Keratinocyte (primary cell): ENCODE results near the gene KRTAP2-3. TPM values are rescaled to one million over a fixed set of nuclear protein-coding genes. Genes with fewer than 3 reads are reported as not detected.

Experiments
- DNase-seq: peaks from one replicate; pipeline ENCODE4 v3.0.0-alpha.2; 2011; ENCODE audit warnings: low read depth, missing footprints, low spot score
- FAIRE-seq: peaks from 2 replicates; lab custom pipeline; 2011; peaks lifted over from hg19 to GRCh38; lab: Jason Lieb, UNC
- H2AFZ ChIP-seq: 2 replicates; pipeline ENCODE4 v1.6.0; 2012; ENCODE audit warnings: low read length, control low read depth, inconsistent platforms; ENCODE audit not compliant: control insufficient read depth
- H3K27ac ChIP-seq: 2 replicates; pipeline ENCODE4 v1.5.1; 2011; ENCODE audit warnings: low read length; ENCODE audit not compliant: control insufficient read depth, insufficient read depth
- H3K27me3 ChIP-seq: 3 replicates; pipeline ENCODE4 v1.6.0; 2011; ENCODE audit warnings: low read length; ENCODE audit not compliant: control insufficient read depth, insufficient read depth; ENCODE audit errors: extremely low read depth
- H3K36me3 ChIP-seq, 2 experiments: 2 replicates in 1 of 2; 3 replicates in 1 of 2; pipeline ENCODE4 v1.5.1; 2011; ENCODE audit warnings: low read length in 2 of 2, mild to moderate bottlenecking in 1 of 2; ENCODE audit not compliant: control insufficient read depth in 2 of 2, insufficient read depth in 2 of 2; ENCODE audit errors: extremely low read depth in 1 of 2
- H3K4me1 ChIP-seq: 3 replicates; pipeline ENCODE4 v1.5.1; 2011; ENCODE audit warnings: low read length; ENCODE audit not compliant: control insufficient read depth, insufficient read depth; ENCODE audit errors: extremely low read depth
- H3K4me2 ChIP-seq: 3 replicates; pipeline ENCODE4 v1.6.0; 2011; ENCODE audit warnings: low read depth, low read length; ENCODE audit not compliant: control insufficient read depth, insufficient read depth; ENCODE audit errors: extremely low read depth
- H3K4me3 ChIP-seq, 3 experiments: fragments of 200-600 bp in 1 of 3; sonication (generic) in 1 of 3; 2 replicates in 2 of 3; 3 replicates in 1 of 3; pipeline ENCODE4 v1.5.1; 2011 to 2016; ENCODE audit warnings: low read length in 3 of 3, mild to moderate bottlenecking in 3 of 3, control low read depth in 2 of 3, inconsistent platforms in 1 of 3, low read depth in 1 of 3, mixed read lengths in 1 of 3, mixed run types in 1 of 3, moderate library complexity in 1 of 3; ENCODE audit not compliant: control insufficient read depth in 2 of 3, insufficient read depth in 2 of 3; ENCODE audit errors: extremely low read depth in 1 of 3
- H3K79me2 ChIP-seq: 2 replicates; pipeline ENCODE4 v1.6.0; 2012; ENCODE audit warnings: low read length; ENCODE audit not compliant: control insufficient read depth, insufficient read depth
- H3K9ac ChIP-seq: 3 replicates; pipeline ENCODE4 v1.6.0; 2011; ENCODE audit warnings: low read length; ENCODE audit not compliant: control insufficient read depth, insufficient read depth; ENCODE audit errors: extremely low read depth
- H3K9me1 ChIP-seq: 3 replicates; pipeline ENCODE4 v1.6.0; 2011; ENCODE audit warnings: low read length; ENCODE audit not compliant: control insufficient read depth, insufficient read depth; ENCODE audit errors: extremely low read depth
- H3K9me3 ChIP-seq: 2 replicates; pipeline ENCODE4 v1.5.1; 2012; ENCODE audit warnings: low read depth, low read length; ENCODE audit not compliant: control insufficient read depth
- H4K20me1 ChIP-seq: 3 replicates; pipeline ENCODE4 v1.6.0; 2011; ENCODE audit warnings: low read length; ENCODE audit not compliant: control insufficient read depth, insufficient read depth; ENCODE audit errors: extremely low read depth
- EZH2 ChIP-seq: IDR thresholded peaks from one replicate; pipeline ENCODE4 v1.6.1; 2012; ENCODE audit warnings: inconsistent platforms, mild to moderate bottlenecking, low read length, moderate library complexity
- dilution Hi-C: fragments of 300-500 bp; cut with MboI; formaldehyde crosslinking; loops from one replicate; pipeline ENCODE4 v1.7.0; 2020; ENCODE audit warnings: low sequenced_read_pairs; ENCODE audit not compliant: extremely low pct_ligation_motif_present
- polyA plus RNA-seq, 5 experiments: library from polyadenylated mRNA; depleted of rRNA in 3 of 5; stranded (reverse) in 3 of 5; stranded (forward) in 1 of 5; unstranded in 1 of 5; fragments of >200 nt; gene quantifications; 1 replicate in 1 of 5; 2 replicates in 3 of 5; 3 replicates in 1 of 5; pipeline versions ENCODE4 v1.2.1 to v1.2.3, GENCODE V29; 2011 to 2012; ENCODE audit warnings: missing spikeins in 2 of 5, low read depth in 1 of 5, low replicate concordance in 1 of 5
- TF ChIP-seq, protein P1 (sequence below), 3 experiments: IDR thresholded peaks in 1 of 3; conservative IDR thresholded peaks in 1 of 3; optimal IDR thresholded peaks in 1 of 3; 2 replicates in 2 of 3; 3 replicates in 1 of 3; pipeline versions ENCODE3 to v1.5.1; 2011; ENCODE audit warnings: low read length in 3 of 3, mild to moderate bottlenecking in 3 of 3, moderate library complexity in 2 of 3, control low read depth in 1 of 3, inconsistent platforms in 1 of 3; ENCODE audit not compliant: insufficient read depth in 2 of 3; ENCODE audit errors: extremely low read depth in 1 of 3

The KRTAP2-3 gene
- polyA plus RNA-seq, 1 donor (not counting 4 experiments of a cell fraction or from before 2014, with no cell fraction given), result 8.4 TPM

DNA sequence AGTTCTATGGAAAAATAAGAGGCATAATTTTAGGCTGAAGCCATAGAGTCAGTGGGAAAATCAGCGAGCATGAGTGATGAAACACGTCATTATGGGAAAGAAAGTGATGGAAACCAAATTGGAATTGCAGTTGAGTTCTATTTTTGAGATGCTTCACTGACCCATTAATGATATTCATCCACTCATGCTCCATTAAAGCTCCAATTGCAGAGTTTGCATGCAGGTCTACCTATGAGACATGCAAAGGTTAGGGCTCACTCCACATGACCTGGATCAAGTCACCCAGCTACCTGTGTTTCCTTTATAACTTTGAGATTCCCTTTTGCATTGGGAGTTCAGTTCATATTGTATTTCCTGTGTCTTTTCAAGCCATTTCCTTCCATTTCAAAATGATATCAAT is 13.8 kb upstream of the KRTAP2-3 start:
- Histone ChIP-seq H3K79me2 (no peaks in the 10 kb centered on the region), H3K36me3 (no peaks in the 10 kb centered on the region), H3K4me2 (no peak overlapping the region), H3K27me3 (no peaks in the 10 kb centered on the region), H3K9me3 (no peaks in the 10 kb centered on the region), H4K20me1 (no peaks in the 10 kb centered on the region), H3K4me3 (no peak overlapping the region), H3K9me1 (no peaks in the 10 kb centered on the region), H3K9ac (no peak overlapping the region), H3K27ac (no peak overlapping the region), H3K4me1 (no peaks in the 10 kb centered on the region), H2AFZ (no peak overlapping the region)
- TF ChIP-seq, protein P1, sequence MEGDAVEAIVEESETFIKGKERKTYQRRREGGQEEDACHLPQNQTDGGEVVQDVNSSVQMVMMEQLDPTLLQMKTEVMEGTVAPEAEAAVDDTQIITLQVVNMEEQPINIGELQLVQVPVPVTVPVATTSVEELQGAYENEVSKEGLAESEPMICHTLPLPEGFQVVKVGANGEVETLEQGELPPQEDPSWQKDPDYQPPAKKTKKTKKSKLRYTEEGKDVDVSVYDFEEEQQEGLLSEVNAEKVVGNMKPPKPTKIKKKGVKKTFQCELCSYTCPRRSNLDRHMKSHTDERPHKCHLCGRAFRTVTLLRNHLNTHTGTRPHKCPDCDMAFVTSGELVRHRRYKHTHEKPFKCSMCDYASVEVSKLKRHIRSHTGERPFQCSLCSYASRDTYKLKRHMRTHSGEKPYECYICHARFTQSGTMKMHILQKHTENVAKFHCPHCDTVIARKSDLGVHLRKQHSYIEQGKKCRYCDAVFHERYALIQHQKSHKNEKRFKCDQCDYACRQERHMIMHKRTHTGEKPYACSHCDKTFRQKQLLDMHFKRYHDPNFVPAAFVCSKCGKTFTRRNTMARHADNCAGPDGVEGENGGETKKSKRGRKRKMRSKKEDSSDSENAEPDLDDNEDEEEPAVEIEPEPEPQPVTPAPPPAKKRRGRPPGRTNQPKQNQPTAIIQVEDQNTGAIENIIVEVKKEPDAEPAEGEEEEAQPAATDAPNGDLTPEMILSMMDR (optimal IDR thresholded peaks at IDR 0.05 in 1 of 3, IDR thresholded peaks at IDR 0.05 in 1 of 3, conservative IDR thresholded peaks at IDR 0.05 in 1 of 3; ENCODE audit: extremely low read depth in 1 of 3, insufficient read depth in 2 of 3, low read length in 3 of 3), result no peak
- no peak for TF ChIP-seq EZH2
- dilution Hi-C loops, result no loop called here
- no peak for FAIRE-seq
- no peak for DNase-seq

DNA sequence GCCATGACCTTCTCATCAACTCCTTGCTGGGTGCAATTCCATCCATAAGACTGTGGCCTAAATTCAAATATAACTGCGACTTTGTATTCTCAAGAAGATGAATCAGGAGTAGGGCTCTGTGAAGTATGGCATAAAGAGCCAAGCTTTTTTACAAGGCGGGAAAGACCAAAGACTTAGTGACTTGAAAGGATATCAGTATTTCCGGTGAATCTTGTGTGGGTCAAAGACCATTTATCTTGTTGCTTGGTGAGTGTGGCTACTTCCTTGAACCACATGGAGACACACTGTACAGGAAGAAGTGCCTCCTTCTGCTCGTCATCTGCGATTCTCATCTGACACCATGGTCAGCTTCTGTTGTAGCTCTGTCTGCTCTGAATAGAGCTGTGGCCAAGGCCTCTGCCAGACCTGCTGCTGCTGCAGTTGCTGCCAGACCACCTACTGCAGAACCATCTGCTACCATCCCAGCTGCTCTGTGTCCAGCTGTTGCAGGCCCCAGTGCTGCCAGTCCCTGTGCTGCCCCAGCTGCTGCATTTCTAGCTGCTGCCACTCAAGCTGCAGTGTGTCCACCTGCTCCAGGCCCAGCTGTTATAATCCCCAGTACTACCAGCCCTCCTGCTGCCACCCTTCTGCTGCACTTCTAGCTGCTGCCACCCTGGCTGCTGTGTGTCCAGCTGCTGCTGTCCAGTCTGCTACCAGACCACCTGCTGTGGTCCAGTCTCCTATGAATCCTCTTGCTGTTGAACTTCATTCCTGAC is 11.9 kb upstream of the KRTAP2-3 start:
- Histone ChIP-seq H3K9me3 (no peaks in the 10 kb centered on the region), H3K4me1 (peaks cover 4% of the 10 kb centered on the region), H3K9ac (no peak overlapping the region), H3K9me1 (no peaks in the 10 kb centered on the region), H2AFZ (no peak overlapping the region), H3K27ac (no peak overlapping the region), H3K4me2 (no peak overlapping the region), H3K79me2 (no peaks in the 10 kb centered on the region), H4K20me1 (no peaks in the 10 kb centered on the region), H3K27me3 (no peaks in the 10 kb centered on the region), H3K4me3 (no peak overlapping the region), H3K36me3 (no peaks in the 10 kb centered on the region)
- FAIRE-seq (no peak), DNase-seq (no peak)
- dilution Hi-C loops, result no loop called here
- TF ChIP-seq EZH2, result no peak
- TF ChIP-seq, protein P1 (optimal IDR thresholded peaks at IDR 0.05 in 1 of 3, IDR thresholded peaks at IDR 0.05 in 1 of 3, conservative IDR thresholded peaks at IDR 0.05 in 1 of 3; ENCODE audit: extremely low read depth in 1 of 3, insufficient read depth in 2 of 3, low read length in 3 of 3), result no peak
